GM19239 (cell line): ENCODE results near the gene CIB2.
A peak's percentile ranks its signal among the peaks of the same experiment; 100 is the strongest.

Experiments used
- DNase-seq: peaks from one replicate; pipeline ENCODE4 v3.0.0; 2011; ENCODE audit warnings: low spot score; ENCODE audit not compliant: insufficient read length
- FAIRE-seq: peaks from 2 replicates; lab custom pipeline; 2011; peaks lifted over from hg19 to GRCh38; lab: Jason Lieb, UNC

The CIB2 gene

GRCh38 chr15:78088773-78089080, 42.5 kb downstream of the CIB2 start:
- DNase-seq (no peak), FAIRE-seq (peak; percentile 72)

GRCh38 chr15:78087951-78088772, 43.1 kb downstream of the CIB2 start:
- DNase-seq (peak; percentile 37), FAIRE-seq (peak; percentile 91)

GRCh38 chr15:78085928-78086327, 45.3 kb downstream of the CIB2 start:
- DNase-seq: no peak

GRCh38 chr15:78084449-78084750, 46.8 kb downstream of the CIB2 start:
- DNase-seq (no peak), FAIRE-seq (no peak)

More at GRCh38 chr15:78085928-78086327, 45.3 kb downstream of the CIB2 start:
- no peak for FAIRE-seq

GRCh38 chr15:78083687-78084448, 47.4 kb downstream of the CIB2 start:
- DNase-seq (peak; percentile 41), FAIRE-seq (peak; percentile 72)

GRCh38 chr15:78083186-78083585, 48.1 kb downstream of the CIB2 start:
- FAIRE-seq (no peak), DNase-seq (no peak)

- FAIRE-seq (no peak), DNase-seq (no peak)
These were observed 48.5 kb downstream of the CIB2 start for GRCh38 chr15:78082743-78083110.

- no peak for DNase-seq
- no peak for FAIRE-seq
These were observed 49.0 kb downstream of the CIB2 start for GRCh38 chr15:78082106-78082742.

GRCh38 chr15:78080088-78080460, 51.2 kb downstream of the CIB2 start:
- no peak for DNase-seq
- FAIRE-seq: no peak

- no peak for FAIRE-seq
These were observed 51.8 kb downstream of the CIB2 start for GRCh38 chr15:78079298-78080087.

GRCh38 chr15:78077871-78078210, 53.4 kb downstream of the CIB2 start:
- DNase-seq: no peak
- FAIRE-seq: peak; percentile 8

More at GRCh38 chr15:78079298-78080087, 51.8 kb downstream of the CIB2 start:
- no peak for DNase-seq

GRCh38 chr15:78077053-78077870, 54.0 kb downstream of the CIB2 start, which contains the start of gene TBC1D2B:
Gene TBC1D2B, minus strand, starts transcription at chr15:78077711. Its CDS starts 59 bp downstream, at chr15:78077652.
- FAIRE-seq (no peak), DNase-seq (peak; percentile 73)

- FAIRE-seq (no peak), DNase-seq (no peak)
These were observed 54.8 kb downstream of the CIB2 start for GRCh38 chr15:78076231-78077052.

GRCh38 chr15:78075490-78076230, 55.6 kb downstream of the CIB2 start:
- FAIRE-seq (no peak), DNase-seq (no peak)

- no peak for FAIRE-seq
These were observed 58.0 kb downstream of the CIB2 start for GRCh38 chr15:78073046-78073787.

GRCh38 chr15:78072080-78072892, 59.0 kb downstream of the CIB2 start:
- no peak for DNase-seq
- FAIRE-seq: no peak

More at GRCh38 chr15:78073046-78073787, 58.0 kb downstream of the CIB2 start:
- DNase-seq: no peak

GRCh38 chr15:78071383-78071782, 59.9 kb downstream of the CIB2 start:
- FAIRE-seq (no peak), DNase-seq (no peak)
